Embryonic facial prominence (tissue), 1 donor: Measurements from ENCODE around the gene CNTNAP1.
"Not testable (repeated sequence)": the region's sequence is repeated elsewhere in the genome, so short reads cannot be mapped to it uniquely, and the experiment has no call there.

Source experiments
- DNase-seq: peaks from one replicate; pipeline ENCODE4 v3.0.0-alpha.2; 2016; ENCODE audit errors: extremely low spot score

Gene CNTNAP1

GRCh38 chr17:42740699-42741098 lies 58.4 kb downstream of the CNTNAP1 start:
- no peak for DNase-seq

GRCh38 chr17:42742916-42743315 lies 60.6 kb downstream of the CNTNAP1 start:
- DNase-seq: not testable (repeated sequence)

GRCh38 chr17:42743595-42744282 lies 61.4 kb downstream of the CNTNAP1 start:
- no peak for DNase-seq

- DNase-seq: no peak
Observed at GRCh38 chr17:42744283-42744805, 62.0 kb downstream of the CNTNAP1 start.

- peak; percentile 82 for DNase-seq
Observed at GRCh38 chr17:42744806-42745617, 62.7 kb downstream of the CNTNAP1 start, which contains the start of gene EZH1. TSS of gene EZH1 (minus strand) at chr17:42745040. CDS start at chr17:42728941, 16,099 bp downstream.

- no peak for DNase-seq
Observed at GRCh38 chr17:42748202-42748907, 66.0 kb downstream of the CNTNAP1 start.

- DNase-seq: no peak
Observed at GRCh38 chr17:42748908-42749798, 66.8 kb downstream of the CNTNAP1 start.
